Activated naive CD8-positive, alpha-beta T cell (primary cell): Measurements from ENCODE around the gene ECE1.
"Not testable (repeated sequence)": the region's sequence is repeated elsewhere in the genome, so short reads cannot be mapped to it uniquely, and the experiment has no call there.

Source experiments
- H3K27ac Mint-ChIP-seq: one replicate; pipeline ENCODE4 v1.8.0; 2021; ENCODE audit warnings: mixed read lengths
- H3K27me3 Mint-ChIP-seq: one replicate; pipeline ENCODE4 v1.8.0; 2021; ENCODE audit warnings: mixed read lengths
- H3K36me3 Mint-ChIP-seq: one replicate; pipeline ENCODE4 v1.8.0; 2021; ENCODE audit warnings: mixed read lengths
- H3K4me1 Mint-ChIP-seq: one replicate; pipeline ENCODE4 v1.8.0; 2021; ENCODE audit warnings: low read depth, mixed read lengths
- H3K4me3 Mint-ChIP-seq: one replicate; pipeline ENCODE4 v1.8.0; 2021; ENCODE audit warnings: mild to moderate bottlenecking, mixed read lengths
- H3K9me3 Mint-ChIP-seq: one replicate; pipeline ENCODE4 v1.8.0; 2021; ENCODE audit warnings: low read depth, mixed read lengths

Gene ECE1

GRCh38 chr1:21205416-21205815 is 84.8 kb downstream of the ECE1 start:
- no peaks in the 10 kb centered on the region for H3K4me1 Mint-ChIP-seq
- H3K36me3 Mint-ChIP-seq: no peaks in the 10 kb centered on the region
- H3K27me3 Mint-ChIP-seq: no peaks in the 10 kb centered on the region
- H3K4me3 Mint-ChIP-seq: no peak overlapping the region
- no peaks in the 10 kb centered on the region for H3K9me3 Mint-ChIP-seq
- no peak overlapping the region for H3K27ac Mint-ChIP-seq

DNA sequence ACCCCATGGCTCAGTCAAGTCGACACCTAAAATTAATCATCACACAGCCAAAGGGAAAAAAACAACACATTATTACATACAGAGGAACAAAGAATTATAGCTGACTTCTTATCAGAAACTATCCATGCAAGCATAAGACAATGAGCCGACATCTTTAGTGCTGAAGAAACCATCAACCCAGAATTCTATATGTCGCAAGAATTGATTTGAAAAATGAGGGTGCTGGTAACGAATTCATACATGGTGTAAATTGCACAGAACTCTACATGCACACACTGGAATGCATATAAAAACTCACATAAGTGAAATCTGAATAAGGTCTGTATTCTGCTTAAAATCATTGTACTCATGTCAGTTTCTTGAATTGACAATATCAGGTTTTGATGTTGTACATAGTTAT is 88.6 kb downstream of the ECE1 start:
- Mint-ChIP-seq H3K4me3 (no peak overlapping the region), H3K27ac (no peak overlapping the region), H3K4me1 (no peaks in the 10 kb centered on the region), H3K9me3 (no peaks in the 10 kb centered on the region), H3K36me3 (no peaks in the 10 kb centered on the region), H3K27me3 (no peaks in the 10 kb centered on the region)

DNA sequence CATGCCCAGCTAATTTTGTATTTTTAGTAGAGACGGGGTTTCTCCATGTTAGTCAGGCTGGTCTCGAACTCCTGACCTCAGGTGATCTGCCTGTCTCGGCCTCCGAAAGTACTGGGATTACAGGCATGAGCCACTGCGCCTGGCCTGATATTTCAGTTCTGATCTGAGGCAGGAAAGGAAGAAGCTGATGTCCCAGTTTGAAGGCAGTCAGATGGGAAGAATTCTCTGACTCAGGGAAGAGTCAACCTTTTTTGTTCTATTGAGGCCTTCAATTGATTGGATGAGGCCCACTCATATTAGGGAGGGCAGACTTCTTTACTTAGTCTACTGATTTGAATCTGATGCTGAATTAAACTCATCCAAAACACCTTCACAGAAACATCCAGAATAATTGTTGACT is 89.0 kb downstream of the ECE1 start:
- H3K27ac Mint-ChIP-seq, H3K27me3 Mint-ChIP-seq, H3K9me3 Mint-ChIP-seq, H3K36me3 Mint-ChIP-seq, H3K4me1 Mint-ChIP-seq, H3K4me3 Mint-ChIP-seq: not testable (repeated sequence)

DNA sequence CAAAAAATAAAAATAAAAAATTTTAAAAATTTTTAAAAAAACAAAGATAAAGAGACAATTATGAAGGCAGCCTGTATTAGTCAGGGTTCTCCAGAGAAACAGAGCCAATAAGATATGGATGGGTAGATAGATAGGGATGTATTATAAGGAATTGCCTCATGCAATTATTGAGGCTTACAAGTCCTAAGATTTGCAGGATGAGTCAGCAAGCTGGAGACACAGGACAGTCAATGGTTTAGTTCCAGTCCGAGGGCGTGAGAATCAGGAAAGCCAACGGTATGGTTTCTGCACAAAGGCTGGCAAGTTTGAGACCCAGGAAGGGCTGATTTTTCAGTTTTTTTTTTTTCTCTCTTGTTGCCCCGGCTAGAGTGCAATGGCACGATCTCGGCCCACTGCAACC is 89.5 kb downstream of the ECE1 start:
- no peaks in the 10 kb centered on the region for H3K4me1 Mint-ChIP-seq
- H3K4me3 Mint-ChIP-seq: no peak overlapping the region
- no peaks in the 10 kb centered on the region for H3K36me3 Mint-ChIP-seq
- no peaks in the 10 kb centered on the region for H3K9me3 Mint-ChIP-seq
- no peaks in the 10 kb centered on the region for H3K27me3 Mint-ChIP-seq
- H3K27ac Mint-ChIP-seq: no peak overlapping the region

- peaks cover 1% of the 10 kb centered on the region for H3K27me3 Mint-ChIP-seq
- no peaks in the 10 kb centered on the region for H3K36me3 Mint-ChIP-seq
- no peak overlapping the region for H3K4me3 Mint-ChIP-seq
- no peaks in the 10 kb centered on the region for H3K4me1 Mint-ChIP-seq
- no peaks in the 10 kb centered on the region for H3K9me3 Mint-ChIP-seq
- no peak overlapping the region for H3K27ac Mint-ChIP-seq
These were observed 91.3 kb downstream of the ECE1 start for GRCh38 chr1:21198929-21199328.

DNA sequence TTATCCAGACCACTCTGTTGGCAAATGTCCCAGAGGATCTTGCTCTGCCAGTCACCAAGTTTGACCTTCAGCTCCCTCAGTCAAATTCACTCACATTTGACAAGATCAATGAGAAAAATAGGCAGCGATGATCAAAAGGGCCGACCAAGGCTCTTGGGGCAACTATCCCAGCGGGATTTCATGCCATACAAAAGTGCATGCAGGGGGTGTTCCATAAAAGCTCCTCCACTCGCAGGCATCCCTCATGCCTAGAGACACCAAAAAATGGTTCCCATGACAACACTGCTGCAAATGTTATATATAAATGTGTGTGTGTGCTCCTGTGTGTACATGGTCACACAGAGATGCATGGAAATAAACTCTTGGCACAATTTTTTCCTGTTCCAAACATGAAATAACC is 97.4 kb downstream of the ECE1 start:
- H3K9me3 Mint-ChIP-seq: no peaks in the 10 kb centered on the region
- no peak overlapping the region for H3K27ac Mint-ChIP-seq
- H3K4me1 Mint-ChIP-seq: no peaks in the 10 kb centered on the region
- H3K27me3 Mint-ChIP-seq: peaks cover 5% of the 10 kb centered on the region
- H3K4me3 Mint-ChIP-seq: no peak overlapping the region
- H3K36me3 Mint-ChIP-seq: no peaks in the 10 kb centered on the region

- peaks cover 5% of the 10 kb centered on the region for H3K27me3 Mint-ChIP-seq
- no peaks in the 10 kb centered on the region for H3K4me1 Mint-ChIP-seq
- H3K4me3 Mint-ChIP-seq: no peak overlapping the region
- H3K36me3 Mint-ChIP-seq: no peaks in the 10 kb centered on the region
- H3K9me3 Mint-ChIP-seq: no peaks in the 10 kb centered on the region
- no peak overlapping the region for H3K27ac Mint-ChIP-seq
These were observed 98.0 kb downstream of the ECE1 start for GRCh38 chr1:21192284-21192683.

- not testable (repeated sequence) for H3K4me3 Mint-ChIP-seq, H3K36me3 Mint-ChIP-seq, H3K9me3 Mint-ChIP-seq, H3K27me3 Mint-ChIP-seq, H3K27ac Mint-ChIP-seq, H3K4me1 Mint-ChIP-seq
These were observed 99.5 kb downstream of the ECE1 start for GRCh38 chr1:21190771-21191170.

GRCh38 chr1:21189906-21190500 is 100.3 kb downstream of the ECE1 start:
- no peak overlapping the region for H3K27ac Mint-ChIP-seq
- H3K9me3 Mint-ChIP-seq: no peaks in the 10 kb centered on the region
- peaks cover 5% of the 10 kb centered on the region for H3K27me3 Mint-ChIP-seq
- H3K4me3 Mint-ChIP-seq: no peak overlapping the region
- no peaks in the 10 kb centered on the region for H3K4me1 Mint-ChIP-seq
- no peaks in the 10 kb centered on the region for H3K36me3 Mint-ChIP-seq

- H3K9me3 Mint-ChIP-seq: no peaks in the 10 kb centered on the region
- H3K4me3 Mint-ChIP-seq: no peak overlapping the region
- H3K4me1 Mint-ChIP-seq: no peaks in the 10 kb centered on the region
- no peak overlapping the region for H3K27ac Mint-ChIP-seq
- H3K27me3 Mint-ChIP-seq: peaks cover 5% of the 10 kb centered on the region
- H3K36me3 Mint-ChIP-seq: no peaks in the 10 kb centered on the region
These were observed 100.8 kb downstream of the ECE1 start for GRCh38 chr1:21189421-21189820.

DNA sequence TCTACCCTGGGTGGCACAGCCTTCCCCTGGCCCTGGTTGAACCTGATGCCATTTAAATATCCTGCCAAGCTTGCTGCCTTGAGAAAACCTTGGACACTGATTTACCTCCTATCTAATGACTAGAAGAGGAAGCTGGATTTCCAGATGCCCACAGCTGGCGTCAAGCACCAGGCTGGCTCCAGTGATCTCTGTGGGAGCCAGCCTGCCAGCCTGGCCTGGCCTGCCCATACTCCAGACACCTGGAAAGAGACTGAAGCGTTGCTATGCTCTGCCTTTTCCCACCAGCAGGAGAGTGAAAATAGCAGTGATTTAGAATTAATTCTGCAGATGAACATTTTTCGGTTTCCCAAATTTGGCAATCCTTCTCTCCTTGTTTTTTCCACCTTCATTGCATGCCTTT is 102.0 kb downstream of the ECE1 start:
- Mint-ChIP-seq H3K36me3 (no peaks in the 10 kb centered on the region), H3K27me3 (peaks cover 2% of the 10 kb centered on the region), H3K4me1 (no peaks in the 10 kb centered on the region), H3K27ac (no peak overlapping the region), H3K4me3 (no peak overlapping the region), H3K9me3 (no peaks in the 10 kb centered on the region)

DNA sequence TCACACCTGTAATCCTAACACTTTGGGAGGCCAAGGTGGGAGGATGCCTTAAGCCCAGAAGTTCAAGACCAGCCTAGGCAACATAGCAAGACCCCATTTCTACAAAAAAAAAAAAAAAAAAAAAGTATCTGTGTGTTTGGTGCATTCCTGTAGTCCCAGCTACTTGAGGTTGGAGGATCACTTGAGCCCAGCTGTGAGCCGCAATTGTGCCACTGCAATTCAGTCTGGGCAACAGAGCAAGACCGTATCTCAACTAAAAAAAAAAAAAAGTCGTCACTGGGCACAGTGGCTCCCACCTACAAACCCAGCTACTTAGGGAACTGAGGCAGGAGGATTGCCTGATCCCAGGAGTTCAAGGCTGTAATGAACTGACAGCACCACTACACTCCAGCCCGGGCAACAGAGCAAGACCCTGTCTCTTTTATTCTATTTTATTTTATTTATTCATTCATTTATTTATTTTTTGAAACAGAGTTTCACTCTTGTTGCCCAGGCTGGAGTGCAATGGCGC is 105.0 kb downstream of the ECE1 start:
- no peaks in the 10 kb centered on the region for H3K9me3 Mint-ChIP-seq
- H3K27me3 Mint-ChIP-seq: no peaks in the 10 kb centered on the region
- no peak overlapping the region for H3K4me3 Mint-ChIP-seq
- H3K4me1 Mint-ChIP-seq: no peaks in the 10 kb centered on the region
- no peak overlapping the region for H3K27ac Mint-ChIP-seq
- H3K36me3 Mint-ChIP-seq: no peaks in the 10 kb centered on the region

- Mint-ChIP-seq H3K36me3 (no peaks in the 10 kb centered on the region), H3K27me3 (no peaks in the 10 kb centered on the region), H3K4me1 (no peaks in the 10 kb centered on the region), H3K27ac (no peak overlapping the region), H3K9me3 (no peaks in the 10 kb centered on the region), H3K4me3 (no peak overlapping the region)
These were observed 106.0 kb downstream of the ECE1 start for GRCh38 chr1:21184276-21184675.

- Mint-ChIP-seq H3K27ac (no peak overlapping the region), H3K36me3 (no peaks in the 10 kb centered on the region), H3K9me3 (no peaks in the 10 kb centered on the region), H3K4me1 (no peaks in the 10 kb centered on the region), H3K4me3 (no peak overlapping the region), H3K27me3 (no peaks in the 10 kb centered on the region)
These were observed 108.0 kb downstream of the ECE1 start for GRCh38 chr1:21182181-21182731.

DNA sequence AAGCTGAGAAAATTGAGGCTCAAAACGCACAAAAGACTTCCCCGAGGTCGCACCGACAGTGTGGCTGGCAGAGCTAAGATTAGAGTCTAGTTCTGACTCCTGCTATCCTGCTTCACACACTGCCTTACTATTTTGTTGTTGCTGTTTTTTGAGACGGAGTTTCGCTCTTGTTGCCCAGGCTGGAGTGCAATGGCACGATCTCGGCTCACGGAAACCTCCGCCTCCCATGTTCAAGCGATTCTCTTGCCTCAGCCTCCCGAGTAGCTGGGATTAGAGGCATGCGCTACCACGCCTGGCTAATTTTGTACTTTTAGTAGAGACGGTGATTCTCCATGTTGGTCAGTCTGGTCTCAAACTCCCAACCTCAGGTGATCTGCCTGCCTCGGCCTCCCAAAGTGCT is 112.0 kb downstream of the ECE1 start:
- H3K27me3 Mint-ChIP-seq, H3K4me3 Mint-ChIP-seq, H3K27ac Mint-ChIP-seq, H3K9me3 Mint-ChIP-seq, H3K36me3 Mint-ChIP-seq: not testable (repeated sequence)
- peaks cover 16% of the 10 kb centered on the region for H3K4me1 Mint-ChIP-seq
